Adrenal gland (tissue), 12 donors: ENCODE results near the gene CAB39. TPM values are rescaled to one million over a fixed set of nuclear protein-coding genes. Genes with fewer than 3 reads are reported as not detected.

Source experiments
- DNase-seq, 7 donors: peaks; one replicate each; pipeline ENCODE4 v3.0.0-alpha.2; 2019 to 2020
- H3K27ac ChIP-seq, 5 donors: fragments of 200-600 bp; sonication (generic) in 4 of 5; 1 replicate in 3 of 5; 2 replicates in 2 of 5; pipeline versions ENCODE4 v1.5.1 to v1.8.0; 2016 to 2020; ENCODE audit warnings: mild to moderate bottlenecking in 1 of 5
- H3K27me3 ChIP-seq: fragments of 200-600 bp; 2 replicates; pipeline ENCODE4 v1.8.0; 2021
- H3K36me3 ChIP-seq, 2 donors: fragments of 200-600 bp; replicated peaks in 1 of 2; 1 replicate in 1 of 2; 2 replicates in 1 of 2; pipeline versions ENCODE4 v1.5.1 to v1.8.0; 2018 to 2022
- H3K4me1 ChIP-seq, 2 donors: fragments of 200-600 bp; replicated peaks in 1 of 2; 1 replicate in 1 of 2; 2 replicates in 1 of 2; pipeline versions ENCODE4 v1.5.1 to v1.8.0; 2018 to 2021
- H3K4me3 ChIP-seq, 4 donors: fragments of 200-600 bp; sonication (generic) in 3 of 4; one replicate each; pipeline ENCODE4 v1.5.1; 2016 to 2018
- H3K9me3 ChIP-seq, 3 donors: fragments of 200-600 bp; sonication (generic) in 1 of 3; replicated peaks in 1 of 3; 1 replicate in 2 of 3; 2 replicates in 1 of 3; pipeline versions ENCODE4 v1.5.1 to v1.8.0; 2016 to 2021
- POLR2A ChIP-seq, 2 donors: fragments of 450-650 bp; IDR thresholded peaks; one replicate each; pipeline ENCODE4 v1.6.1; 2017; ENCODE audit warnings: antibody characterized with exemption in 2 of 2, mild to moderate bottlenecking in 2 of 2, moderate library complexity in 1 of 2
- WGBS, 4 donors: extraction: QIAGEN DNeasy Blood & Tissue Kit in 2 of 4; methylation state at CpG; one replicate each; pipeline versions ENCODE4 v1.1.5 to v1.1.7; 2013 to 2017; 5-methylcytosine and 5-hydroxymethylcytosine counted together
- intact Hi-C, 2 donors: fragments of 100-400 bp; cut with DNase I; formaldehyde crosslinking; loops; one replicate each; pipeline versions ENCODE4 v1.14.1 to v1.15.0; 2022 to 2023
- polyA plus RNA-seq, 3 donors: library from polyadenylated mRNA; stranded (reverse); fragments of 200-250 nt in 2 of 3; fragments of 350-450 nt in 1 of 3; fragmentation: Illumina TruSeq in 1 of 3; extraction: RNeasy Lipid Tissue Mini Kit (QIAGEN cat#74804) in 1 of 3; gene quantifications; one replicate each; pipeline ENCODE4 v1.2.3, GENCODE V29; 2013 to 2014
- total RNA-seq, 9 donors: library from RNA; depleted of rRNA in 4 of 9; stranded (reverse); fragments of >200 nt in 4 of 9; fragments of 120-200 nt in 1 of 9; fragmentation: NEBNext Ultra II Directional in 1 of 9; extraction: Animal tissue kit (Norgen Biotek cat#: 25700) in 1 of 9; gene quantifications; one replicate each; pipeline versions ENCODE4 v1.1.0 to v1.2.4, GENCODE V29; 2013 to 2023
- TF ChIP-seq, protein P1 (sequence below), 6 experiments: fragments of 450-650 bp in 4 of 6; fragments of 200-600 bp in 2 of 6; sonication (generic) in 1 of 6; IDR thresholded peaks; 1 replicate in 5 of 6; 2 replicates in 1 of 6; pipeline versions ENCODE4 v1.5.1 to v1.8.0; 2016 to 2021; ENCODE audit warnings: antibody characterized with exemption in 6 of 6, mild to moderate bottlenecking in 2 of 6, moderate library complexity in 1 of 6
- donor health status: healthy with polysubstance abuse.
- donor health status: Bipolar disorder and iron deficiency.
- donor health status: DM: yes; HTN: yes; CAD: no.
- donor health status: DM: no; HTN: no; CAD: no.
- donor health status: DM: no; HTN: no; CAD: no.
- donor health status: DM: yes; HTN: yes; CAD: no.

Gene CAB39
- total and polyA plus RNA-seq, 12 donors = 10.5 to 96.1 (median 55.5) TPM

DNA sequence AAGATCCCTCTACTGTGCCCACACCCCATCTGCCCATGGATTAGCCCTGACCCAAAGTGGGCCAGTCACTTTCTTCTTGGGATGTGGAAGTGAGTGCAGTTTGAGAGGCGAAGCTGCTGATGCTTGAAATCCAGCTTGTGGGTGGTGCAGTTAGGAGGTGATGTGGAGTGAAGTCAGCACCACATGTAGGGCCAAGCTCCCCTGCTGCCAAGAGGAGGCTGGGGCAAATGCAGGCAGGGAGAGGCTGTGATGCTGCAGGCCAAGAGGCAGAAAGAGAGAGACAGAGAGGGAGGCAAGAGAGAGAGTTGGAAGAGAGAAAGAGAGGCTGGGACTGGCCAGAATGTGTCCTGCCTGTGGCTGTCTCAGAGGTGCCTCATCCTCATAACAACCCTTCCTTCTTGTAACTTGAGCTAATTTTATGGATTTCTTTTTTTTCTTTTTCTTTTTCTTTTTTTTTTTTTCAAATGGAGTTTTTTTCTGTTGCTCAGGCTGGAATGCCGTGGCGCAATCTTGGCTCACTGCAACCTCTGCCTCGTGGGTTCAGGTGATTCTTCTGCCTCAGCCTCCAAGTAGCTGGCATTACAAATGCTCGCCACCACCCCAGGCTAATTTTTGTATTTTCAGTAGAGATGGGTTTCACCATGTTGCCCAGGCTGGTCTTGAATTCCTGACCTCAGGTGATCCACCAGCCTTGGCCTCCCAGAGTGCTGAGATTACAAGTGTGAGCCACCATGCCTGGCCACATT lies 35.3 kb upstream of the CAB39 start:
- Histone ChIP-seq H3K4me3 (no peak overlapping the region), H3K27ac (no peak overlapping the region), H3K4me1 (no peaks in the 10 kb centered on the region), H3K9me3 (no peaks in the 10 kb centered on the region), H3K36me3 (no peaks in the 10 kb centered on the region), H3K27me3 (no peaks in the 10 kb centered on the region)
- intact Hi-C loops = no loop called here
- DNase-seq = no peak
- 86 to 94% (median 89%) methylated on average over 5 of the region's 5 CpGs for WGBS, 4 donors
- TF ChIP-seq POLR2A (IDR thresholded peaks at IDR 0.05) = no peak
- TF ChIP-seq, protein P1, sequence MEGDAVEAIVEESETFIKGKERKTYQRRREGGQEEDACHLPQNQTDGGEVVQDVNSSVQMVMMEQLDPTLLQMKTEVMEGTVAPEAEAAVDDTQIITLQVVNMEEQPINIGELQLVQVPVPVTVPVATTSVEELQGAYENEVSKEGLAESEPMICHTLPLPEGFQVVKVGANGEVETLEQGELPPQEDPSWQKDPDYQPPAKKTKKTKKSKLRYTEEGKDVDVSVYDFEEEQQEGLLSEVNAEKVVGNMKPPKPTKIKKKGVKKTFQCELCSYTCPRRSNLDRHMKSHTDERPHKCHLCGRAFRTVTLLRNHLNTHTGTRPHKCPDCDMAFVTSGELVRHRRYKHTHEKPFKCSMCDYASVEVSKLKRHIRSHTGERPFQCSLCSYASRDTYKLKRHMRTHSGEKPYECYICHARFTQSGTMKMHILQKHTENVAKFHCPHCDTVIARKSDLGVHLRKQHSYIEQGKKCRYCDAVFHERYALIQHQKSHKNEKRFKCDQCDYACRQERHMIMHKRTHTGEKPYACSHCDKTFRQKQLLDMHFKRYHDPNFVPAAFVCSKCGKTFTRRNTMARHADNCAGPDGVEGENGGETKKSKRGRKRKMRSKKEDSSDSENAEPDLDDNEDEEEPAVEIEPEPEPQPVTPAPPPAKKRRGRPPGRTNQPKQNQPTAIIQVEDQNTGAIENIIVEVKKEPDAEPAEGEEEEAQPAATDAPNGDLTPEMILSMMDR (IDR thresholded peaks at IDR 0.05) = no peak

DNA sequence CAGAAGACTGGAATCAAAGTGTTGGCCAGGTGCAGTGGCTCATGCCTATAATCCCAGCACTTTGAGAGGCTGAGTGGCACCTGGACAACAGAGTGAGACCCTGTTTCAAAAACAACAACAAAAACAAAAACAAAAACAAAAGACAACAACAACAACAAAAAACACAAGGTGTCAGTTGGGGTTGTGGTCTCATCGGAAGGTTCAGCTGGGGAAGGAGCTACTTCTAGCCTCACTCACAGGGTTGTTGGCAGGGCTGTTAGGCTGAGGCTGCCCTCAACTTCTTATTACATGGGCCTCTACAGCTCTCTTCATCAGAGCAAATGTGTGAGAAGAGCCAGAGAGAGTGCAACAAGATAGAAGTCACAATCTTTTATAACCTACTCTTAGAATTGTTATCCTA lies 34.6 kb upstream of the CAB39 start:
- intact Hi-C loops = no loop called here
- Histone ChIP-seq H3K4me1 (no peaks in the 10 kb centered on the region), H3K36me3 (no peaks in the 10 kb centered on the region), H3K27me3 (no peaks in the 10 kb centered on the region), H3K4me3 (no peak overlapping the region), H3K27ac (no peak overlapping the region), H3K9me3 (no peaks in the 10 kb centered on the region)
- 85 to 97% (median 94%) methylated on average over 1 of the region's 1 CpG for WGBS, 4 donors
- DNase-seq = no peak
- no peak for TF ChIP-seq POLR2A (IDR thresholded peaks at IDR 0.05)
- TF ChIP-seq, protein P1 (IDR thresholded peaks at IDR 0.05) = no peak

DNA sequence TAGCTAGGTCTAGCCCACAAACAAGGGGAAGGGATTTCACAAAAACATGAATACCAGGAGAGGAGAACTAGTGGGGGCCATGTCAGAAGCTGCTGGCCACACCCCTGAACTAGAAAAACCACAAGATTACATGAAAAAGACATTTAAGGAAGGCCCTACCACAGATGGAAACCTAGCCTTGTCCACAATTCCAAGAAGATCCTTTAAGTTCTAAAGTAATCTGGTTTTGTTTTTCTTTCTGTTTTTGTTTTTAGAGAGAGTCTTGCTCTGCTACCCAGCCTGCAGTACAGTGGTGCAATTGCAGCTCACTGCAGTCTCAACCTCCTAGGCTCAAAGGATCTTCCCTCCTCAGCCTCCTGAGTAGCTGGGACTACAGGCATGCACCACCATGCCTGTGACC lies 34.2 kb upstream of the CAB39 start:
- Histone ChIP-seq H3K4me1 (no peaks in the 10 kb centered on the region), H3K4me3 (no peak overlapping the region), H3K27me3 (no peaks in the 10 kb centered on the region), H3K27ac (no peak overlapping the region), H3K9me3 (no peaks in the 10 kb centered on the region), H3K36me3 (no peaks in the 10 kb centered on the region)
- no peak for DNase-seq
- TF ChIP-seq, protein P1 (IDR thresholded peaks at IDR 0.05) = no peak
- no peak for TF ChIP-seq POLR2A (IDR thresholded peaks at IDR 0.05)
- intact Hi-C loops = no loop called here

DNA sequence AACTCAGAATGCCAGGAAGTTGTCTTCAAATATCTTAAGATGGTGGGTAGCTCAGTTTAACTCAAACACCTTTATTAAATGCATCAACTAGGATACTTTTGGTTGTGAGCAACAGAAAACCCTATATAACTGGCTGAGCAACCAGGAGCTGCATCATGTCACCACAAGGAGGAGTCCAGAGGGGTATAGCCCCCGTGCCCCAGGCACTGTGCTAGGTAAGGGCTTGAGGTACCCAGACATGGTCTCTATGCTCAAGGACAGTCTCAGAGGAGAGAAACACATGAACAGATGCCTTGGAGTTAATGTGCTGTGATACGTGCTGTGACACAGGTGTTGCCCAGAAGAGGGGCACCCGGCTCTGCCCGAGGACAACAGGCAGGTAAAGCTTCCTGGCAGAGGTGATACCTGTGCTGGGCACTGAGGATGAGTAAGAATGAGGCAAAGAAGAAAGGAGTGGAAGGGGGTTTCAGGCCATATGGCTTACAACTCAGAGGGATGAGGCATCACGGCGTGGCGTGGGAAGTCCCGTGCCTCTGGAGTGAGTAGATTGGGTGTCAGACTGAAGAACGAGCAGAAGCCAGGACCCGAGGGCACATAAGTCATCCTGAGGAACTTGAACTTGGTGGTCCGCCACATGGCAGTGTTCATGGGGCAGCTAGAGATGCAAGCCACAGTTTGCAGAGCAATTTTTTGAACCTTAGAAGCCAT lies 32.0 kb upstream of the CAB39 start:
- intact Hi-C loops = no loop called here
- WGBS, 4 donors = 79 to 83% (median 82%) methylated on average over 11 of the region's 11 CpGs
- DNase-seq = no peak

More for the DNA sequence above, 32.0 kb upstream of the CAB39 start:
- TF ChIP-seq, protein P1 (IDR thresholded peaks at IDR 0.05) = no peak
- no peak for TF ChIP-seq POLR2A (IDR thresholded peaks at IDR 0.05)
- Histone ChIP-seq H3K36me3 (no peaks in the 10 kb centered on the region), H3K27ac (no peak overlapping the region), H3K4me1 (no peaks in the 10 kb centered on the region), H3K27me3 (no peaks in the 10 kb centered on the region), H3K4me3 (no peak overlapping the region), H3K9me3 (no peaks in the 10 kb centered on the region)
